Hepatocyte (in vitro differentiated cells): ENCODE results near the gene NOTCH1. TPM values are rescaled to one million over a fixed set of nuclear protein-coding genes. Genes with fewer than 3 reads are reported as not detected.
A peak's percentile ranks its signal among the peaks of the same experiment; 100 is the strongest.

ENCODE experiments used
- DNase-seq: peaks from one replicate; pipeline ENCODE4 v3.0.0-alpha.2; 2016; ENCODE audit warnings: low spot score
- H2AFZ ChIP-seq: fragments of 200-600 bp; sonication (generic); 2 replicates; pipeline ENCODE4 v1.6.0; 2016; ENCODE audit warnings: antibody characterized with exemption, mild to moderate bottlenecking
- H3K27ac ChIP-seq: fragments of 200-600 bp; sonication (generic); 2 replicates; pipeline ENCODE4 v1.5.1; 2016; ENCODE audit warnings: mild to moderate bottlenecking
- H3K27me3 ChIP-seq: fragments of 200-600 bp; sonication (generic); 2 replicates; pipeline ENCODE4 v1.6.1; 2016
- H3K36me3 ChIP-seq: fragments of 200-600 bp; sonication (generic); replicated peaks from 2 replicates; pipeline ENCODE4 v1.5.1; 2016; ENCODE audit warnings: low read depth; ENCODE audit not compliant: insufficient read depth
- H3K4me1 ChIP-seq: fragments of 200-600 bp; sonication (generic); 2 replicates; pipeline ENCODE4 v1.5.1; 2016; ENCODE audit warnings: mild to moderate bottlenecking, moderate library complexity; ENCODE audit not compliant: insufficient read depth
- H3K4me2 ChIP-seq: fragments of 200-600 bp; sonication (generic); 2 replicates; pipeline ENCODE4 v1.6.0; 2016
- H3K4me3 ChIP-seq: fragments of 200-600 bp; sonication (generic); 2 replicates; pipeline ENCODE4 v1.5.1; 2016; ENCODE audit warnings: mild to moderate bottlenecking
- H3K79me2 ChIP-seq: fragments of 200-600 bp; sonication (generic); 2 replicates; pipeline ENCODE4 v1.6.0; 2017; ENCODE audit warnings: mild to moderate bottlenecking
- H3K9me2 ChIP-seq: fragments of 200-600 bp; sonication (generic); replicated peaks from 2 replicates; pipeline ENCODE4 v1.6.0; 2017; ENCODE audit warnings: mild to moderate bottlenecking; ENCODE audit not compliant: insufficient read depth
- H3K9me3 ChIP-seq: fragments of 200-600 bp; sonication (generic); 2 replicates; pipeline ENCODE4 v1.5.1; 2016; ENCODE audit warnings: low read depth, mild to moderate bottlenecking
- H4K20me1 ChIP-seq: fragments of 200-600 bp; sonication (generic); 2 replicates; pipeline ENCODE4 v1.6.0; 2016; ENCODE audit warnings: mild to moderate bottlenecking; ENCODE audit not compliant: insufficient read depth, poor library complexity, severe bottlenecking
- CTCF ChIP-seq: fragments of 200-600 bp; sonication (generic); IDR thresholded peaks from 2 replicates; pipeline ENCODE4 v1.5.1; 2016; ENCODE audit warnings: antibody characterized with exemption, mild to moderate bottlenecking; ENCODE audit not compliant: poor library complexity
- EZH2 ChIP-seq: fragments of 200-600 bp; sonication (generic); IDR thresholded peaks from 2 replicates; pipeline ENCODE4 v1.6.1; 2016; ENCODE audit warnings: antibody characterized with exemption, mild to moderate bottlenecking, borderline replicate concordance
- EZH2phosphoT487 ChIP-seq: fragments of 200-600 bp; sonication (generic); IDR thresholded peaks from one replicate; pipeline ENCODE4 v1.6.1; 2018; ENCODE audit warnings: antibody characterized with exemption, mild to moderate bottlenecking, low read depth, moderate library complexity; ENCODE audit not compliant: unreplicated experiment, severe bottlenecking
- WGBS: methylation state at CpG from one replicate; pipeline ENCODE4 v1.1.6; 2016; ENCODE audit warnings: low lambda C conversion rate; ENCODE audit errors: missing lambda C conversion rate; 5-methylcytosine and 5-hydroxymethylcytosine counted together
- polyA plus RNA-seq: library from polyadenylated mRNA; unstranded; fragments of >200 nt; fragmentation: Nextera tagmentation; extraction: Ambion mirVana; gene quantifications from 2 replicates; pipeline ENCODE4 v1.2.1, GENCODE V29; 2016
- total RNA-seq: library from RNA; depleted of rRNA; stranded (reverse); fragments of >200 nt; gene quantifications from 2 replicates; pipeline ENCODE4 v1.2.3, GENCODE V29; 2014

The NOTCH1 gene
- total and polyA plus RNA-seq, 2 experiments from 2014 or later, result 5.3 to 6.5 TPM

- Histone ChIP-seq H3K27me3 (no peaks in the 10 kb centered on the region), H2AFZ (no peak overlapping the region), H3K4me3 (no peak overlapping the region), H3K27ac (no peak overlapping the region), H3K79me2 (peaks cover 24% of the 10 kb centered on the region), H3K9me2 (no peaks in the 10 kb centered on the region), H4K20me1 (peaks cover 21% of the 10 kb centered on the region), H3K4me1 (peaks cover 6% of the 10 kb centered on the region), H3K9me3 (no peaks in the 10 kb centered on the region), H3K4me2 (peak overlapping the region; percentile 87), H3K36me3 (no peaks in the 10 kb centered on the region)
- peak; percentile 87 for DNase-seq
- TF ChIP-seq EZH2phosphoT487, result no peak
- TF ChIP-seq CTCF, result peak; percentile 77
- TF ChIP-seq EZH2, result no peak
- WGBS, result 56% methylated on average over 21 of the region's 21 CpGs
Measured at GRCh38 chr9:136485049-136486045, 60.5 kb downstream of the NOTCH1 start.

- H3K4me1 ChIP-seq, result peaks cover 6% of the 10 kb centered on the region
- H3K4me2 ChIP-seq, result peak overlapping the region; percentile 87
- 59% methylated on average over 50 of the region's 59 CpGs for WGBS
- H2AFZ ChIP-seq, result peak overlapping the region; percentile 55
- H3K79me2 ChIP-seq, result peaks cover 33% of the 10 kb centered on the region
- no peaks in the 10 kb centered on the region for H3K9me2 ChIP-seq
- H3K27me3 ChIP-seq, result no peaks in the 10 kb centered on the region
- DNase-seq, result peak; percentile 41
- H3K4me3 ChIP-seq, result peak overlapping the region; percentile 48
- H3K27ac ChIP-seq, result peak overlapping the region; percentile 100
- no peak for TF ChIP-seq EZH2
- TF ChIP-seq EZH2phosphoT487, result no peak
- no peak for TF ChIP-seq CTCF
- H3K36me3 ChIP-seq, result no peaks in the 10 kb centered on the region
- peaks cover 30% of the 10 kb centered on the region for H4K20me1 ChIP-seq
- H3K9me3 ChIP-seq, result no peaks in the 10 kb centered on the region
Measured at GRCh38 chr9:136484153-136485048, 61.4 kb downstream of the NOTCH1 start.

- WGBS, result 1% methylated on average over 54 of the region's 63 CpGs
- no peak for TF ChIP-seq CTCF
- TF ChIP-seq EZH2phosphoT487, result no peak
- TF ChIP-seq EZH2, result no peak
- no peaks in the 10 kb centered on the region for H3K9me3 ChIP-seq
- peak; percentile 98 for DNase-seq
- H4K20me1 ChIP-seq, result peaks cover 38% of the 10 kb centered on the region
- peak overlapping the region; percentile 100 for H3K27ac ChIP-seq
- H3K9me2 ChIP-seq, result no peaks in the 10 kb centered on the region
- peak overlapping the region; percentile 87 for H3K4me2 ChIP-seq
- H3K79me2 ChIP-seq, result peaks cover 41% of the 10 kb centered on the region
- H3K4me1 ChIP-seq, result peaks cover 6% of the 10 kb centered on the region
- no peaks in the 10 kb centered on the region for H3K36me3 ChIP-seq
- no peaks in the 10 kb centered on the region for H3K27me3 ChIP-seq
- peak overlapping the region; percentile 51 for H3K4me3 ChIP-seq
- H2AFZ ChIP-seq, result peak overlapping the region; percentile 55
Measured at GRCh38 chr9:136483589-136484152, 62.2 kb downstream of the NOTCH1 start.
